Measurements from ENCODE around the gene CDC5L.

- TF ChIP-seq MXD4 (CRISPR knock-in tag; IDR thresholded peaks at IDR 0.05) (no peak), ZFYVE20 (CRISPR knock-in tag; IDR thresholded peaks at IDR 0.05; ENCODE audit: borderline replicate concordance, low read depth) (no peak), NR2F1 (CRISPR knock-in tag; IDR thresholded peaks at IDR 0.05) (no peak), RNF2 (conservative IDR thresholded peaks at IDR 0.05; ENCODE audit: low read depth) (no peak), KLF6 (CRISPR knock-in tag; IDR thresholded peaks at IDR 0.05) (no peak), TAF1 (CRISPR knock-in tag; IDR thresholded peaks at IDR 0.05) (no peak), BRD4 (CRISPR knock-in tag; IDR thresholded peaks at IDR 0.05) (no peak), RFX5 (IDR thresholded peaks at IDR 0.05; ENCODE audit: low read depth, low read length) (no peak), EZH2 (conservative IDR thresholded peaks at IDR 0.05; ENCODE audit: low read depth, low read length) (no peak)
- TF ChIP-seq, protein P1, sequence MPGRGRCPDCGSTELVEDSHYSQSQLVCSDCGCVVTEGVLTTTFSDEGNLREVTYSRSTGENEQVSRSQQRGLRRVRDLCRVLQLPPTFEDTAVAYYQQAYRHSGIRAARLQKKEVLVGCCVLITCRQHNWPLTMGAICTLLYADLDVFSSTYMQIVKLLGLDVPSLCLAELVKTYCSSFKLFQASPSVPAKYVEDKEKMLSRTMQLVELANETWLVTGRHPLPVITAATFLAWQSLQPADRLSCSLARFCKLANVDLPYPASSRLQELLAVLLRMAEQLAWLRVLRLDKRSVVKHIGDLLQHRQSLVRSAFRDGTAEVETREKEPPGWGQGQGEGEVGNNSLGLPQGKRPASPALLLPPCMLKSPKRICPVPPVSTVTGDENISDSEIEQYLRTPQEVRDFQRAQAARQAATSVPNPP (CRISPR knock-in tag; IDR thresholded peaks at IDR 0.05): no peak
Observed at GRCh38 chr6:44495036-44495901, 107.8 kb downstream of the CDC5L start.
